ENCODE results near the gene SIGLEC11.
"Not testable (repeated sequence)": the region's sequence is repeated elsewhere in the genome, so short reads cannot be mapped to it uniquely, and the experiment has no call there.

The SIGLEC11 gene

GRCh38 chr19:49949742-49950589 is 11.0 kb downstream of the SIGLEC11 start:
- DNase-seq = no peak

- DNase-seq = no peak
These were observed 14.6 kb downstream of the SIGLEC11 start for GRCh38 chr19:49946415-49946814.

GRCh38 chr19:49944567-49944966 is 16.4 kb downstream of the SIGLEC11 start:
- not testable (repeated sequence) for DNase-seq

- no peak for DNase-seq
These were observed 20.5 kb downstream of the SIGLEC11 start for GRCh38 chr19:49940482-49940791.

GRCh38 chr19:49939721-49940481 is 21.1 kb downstream of the SIGLEC11 start:
- DNase-seq = no peak

- DNase-seq = no peak
These were observed 22.3 kb downstream of the SIGLEC11 start for GRCh38 chr19:49938662-49939061.

GRCh38 chr19:49937750-49938381 is 23.1 kb downstream of the SIGLEC11 start:
- peak; percentile 86 for DNase-seq

- no peak for DNase-seq
These were observed 24.4 kb downstream of the SIGLEC11 start for GRCh38 chr19:49936549-49936948.

GRCh38 chr19:49933643-49934042 is 27.3 kb downstream of the SIGLEC11 start:
- no peak for DNase-seq

GRCh38 chr19:49932731-49933131 is 28.2 kb downstream of the SIGLEC11 start:
- no peak for DNase-seq

- DNase-seq = no peak
These were observed 28.9 kb downstream of the SIGLEC11 start for GRCh38 chr19:49932041-49932451.

GRCh38 chr19:49931293-49932040 is 29.5 kb downstream of the SIGLEC11 start:
- no peak for DNase-seq

- peak; percentile 40 for DNase-seq
These were observed 30.4 kb downstream of the SIGLEC11 start for GRCh38 chr19:49930483-49931011.

GRCh38 chr19:49929611-49930482 is 31.1 kb downstream of the SIGLEC11 start:
- DNase-seq = peak; percentile 99

- DNase-seq = peak; percentile 97
These were observed 31.8 kb downstream of the SIGLEC11 start, which contains the start of the genes ATF5 and NUP62 for GRCh38 chr19:49929121-49929610. Gene ATF5 (plus strand): TSS chr19:49929205. CDS start chr19:49930851, 1,646 bp downstream. Gene NUP62 (minus strand): TSS chr19:49929504. CDS start chr19:49909807, 19,697 bp downstream.

- no peak for DNase-seq
These were observed 33.3 kb downstream of the SIGLEC11 start for GRCh38 chr19:49927526-49928264.

GRCh38 chr19:49926515-49926914 is 34.5 kb downstream of the SIGLEC11 start:
- DNase-seq = peak; percentile 57

- no peak for DNase-seq
These were observed 35.5 kb downstream of the SIGLEC11 start for GRCh38 chr19:49925486-49925885.

GRCh38 chr19:49924881-49925210 is 36.1 kb downstream of the SIGLEC11 start:
- DNase-seq = not testable (repeated sequence)

Data from hematopoietic multipotent progenitor cell treated with erythropoietin and hydrocortisone succinate and interleukin-3 and kit ligand, for 6 days (in vitro differentiated cells).